B cell (primary cell): Measurements from ENCODE around the gene FAM234A. TPM values are rescaled to one million over a fixed set of nuclear protein-coding genes. Genes with fewer than 3 reads are reported as not detected.

Experiments used
- ATAC-seq: fragments of 200-7000 bp; cut with Tn5 transposase; one replicate; pipeline ENCODE4 v1.10.0; 2021; ENCODE audit warnings: low read depth, mild to moderate bottlenecking, moderate number of reproducible peaks, moderate library complexity
- CTCF ChIA-PET: fragments of 350-600 bp; sonication (Branson Sonifier 250); formaldehyde crosslinking; loops from one replicate; lab custom pipeline; 2021; ENCODE audit warnings: antibody characterized with exemption, inconsistent platforms; lab: Charles Lee
- POLR2A ChIA-PET: fragments of 350-600 bp; sonication (Branson Sonifier 250); formaldehyde crosslinking; loops from one replicate; lab custom pipeline; 2021; ENCODE audit warnings: antibody characterized with exemption; lab: Charles Lee
- DNase-seq: peaks from one replicate; pipeline ENCODE4 v3.0.0; 2013
- H2AFZ ChIP-seq: 2 replicates; pipeline ENCODE4 v1.6.1; 2012; ENCODE audit warnings: mild to moderate bottlenecking, low read depth, low read length; ENCODE audit not compliant: insufficient read depth, poor library complexity, severe bottlenecking
- H3K27ac ChIP-seq, 2 donors: 1 replicate in 1 of 2; 2 replicates in 1 of 2; pipeline ENCODE4 v1.5.1; 2012 to 2013; ENCODE audit warnings: low read length in 2 of 2, mild to moderate bottlenecking in 2 of 2, moderate library complexity in 1 of 2
- H3K27me3 ChIP-seq, 4 experiments: fragments of 200-600 bp in 1 of 4; sonication (generic) in 1 of 4; replicated peaks in 1 of 4; 1 replicate in 2 of 4; 2 replicates in 2 of 4; pipeline versions ENCODE4 v1.6.1 to v1.7.0; 2013 to 2016; ENCODE audit warnings: low read length in 3 of 4, mild to moderate bottlenecking in 2 of 4, mixed read lengths in 1 of 4, moderate library complexity in 1 of 4; ENCODE audit not compliant: insufficient read depth in 4 of 4, control insufficient read depth in 3 of 4; ENCODE audit errors: control extremely low read depth in 1 of 4
- H3K36me3 ChIP-seq, 2 experiments: replicated peaks in 1 of 2; 1 replicate in 1 of 2; 2 replicates in 1 of 2; pipeline versions ENCODE4 v1.6.1 to v1.7.1; 2013; ENCODE audit warnings: low read length in 1 of 2; ENCODE audit not compliant: insufficient read depth in 2 of 2, control insufficient read depth in 1 of 2; ENCODE audit errors: control extremely low read depth in 1 of 2, extremely low read depth in 1 of 2
- H3K4me1 ChIP-seq, 2 donors: fragments of 200-600 bp in 1 of 2; sonication (generic) in 1 of 2; 1 replicate in 1 of 2; 2 replicates in 1 of 2; pipeline versions ENCODE4 v1.5.1 to v1.6.1; 2013 to 2017; ENCODE audit warnings: low read length in 2 of 2; ENCODE audit not compliant: control insufficient read depth in 2 of 2, insufficient read depth in 2 of 2
- H3K4me2 ChIP-seq: replicated peaks from 2 replicates; pipeline ENCODE3; 2012; ENCODE audit warnings: mild to moderate bottlenecking, low read depth, low read length; ENCODE audit not compliant: poor library complexity, severe bottlenecking
- H3K4me3 ChIP-seq, 5 experiments: fragments of 200-600 bp in 1 of 5; sonication (generic) in 1 of 5; 1 replicate in 3 of 5; 2 replicates in 2 of 5; pipeline versions ENCODE4 v1.5.1 to v1.7.0; 2011 to 2016; ENCODE audit warnings: low read length in 4 of 5, mild to moderate bottlenecking in 4 of 5, low read depth in 2 of 5, control low read depth in 1 of 5, moderate library complexity in 1 of 5; ENCODE audit not compliant: insufficient read depth in 1 of 5; ENCODE audit errors: control extremely low read depth in 1 of 5, extremely low read depth in 1 of 5
- H3K79me2 ChIP-seq: fragments of 200-600 bp; sonication (generic); one replicate; pipeline ENCODE4 v1.6.0; 2016; ENCODE audit warnings: low read length; ENCODE audit not compliant: control insufficient read depth, insufficient read depth
- H3K9ac ChIP-seq: fragments of 200-600 bp; sonication (generic); 2 replicates; pipeline ENCODE4 v1.6.1; 2017; ENCODE audit warnings: mild to moderate bottlenecking, low read length, moderate library complexity
- H3K9me3 ChIP-seq, 3 donors: one replicate each; pipeline versions ENCODE4 v1.6.1 to v1.7.1; 2013; ENCODE audit warnings: low read length in 2 of 3; ENCODE audit not compliant: control insufficient read depth in 2 of 3, insufficient read depth in 1 of 3; ENCODE audit errors: control extremely low read depth in 1 of 3
- H4K20me1 ChIP-seq: 2 replicates; pipeline ENCODE4 v1.6.0; 2012; ENCODE audit warnings: mild to moderate bottlenecking, low read length; ENCODE audit not compliant: insufficient read depth, control insufficient read depth, poor library complexity, severe bottlenecking
- H3K27ac Mint-ChIP-seq: one replicate; pipeline ENCODE4 v1.8.0; 2021; ENCODE audit warnings: mixed read lengths
- H3K27me3 Mint-ChIP-seq: one replicate; pipeline ENCODE4 v1.8.0; 2021; ENCODE audit warnings: mixed read lengths
- H3K4me1 Mint-ChIP-seq: one replicate; pipeline ENCODE4 v1.8.0; 2021; ENCODE audit warnings: mixed read lengths
- H3K4me3 Mint-ChIP-seq: one replicate; pipeline ENCODE4 v1.8.0; 2021; ENCODE audit warnings: mixed read lengths
- H3K9me3 Mint-ChIP-seq: one replicate; pipeline ENCODE4 v1.8.0; 2022; ENCODE audit warnings: mixed read lengths; ENCODE audit not compliant: insufficient read depth
- EZH2 ChIP-seq: IDR thresholded peaks from 2 replicates; pipeline ENCODE4 v1.6.1; 2012; ENCODE audit warnings: borderline replicate concordance, low read depth, mild to moderate bottlenecking, moderate library complexity, low read length; ENCODE audit not compliant: insufficient read depth, poor library complexity, severe bottlenecking
- WGBS: methylation state at CpG from one replicate; pipeline ENCODE4 v1.1.5; 2013; ENCODE audit warnings: missing lambda C conversion rate; ENCODE audit not compliant: insufficient coverage; 5-methylcytosine and 5-hydroxymethylcytosine counted together
- intact Hi-C: fragments of 100-400 bp; cut with micrococcal nuclease; formaldehyde crosslinking; loops from one replicate; pipeline ENCODE4 v1.10.0; 2022
- polyA plus RNA-seq: library from polyadenylated mRNA; depleted of rRNA; stranded (reverse); fragments of >200 nt; gene quantifications from 2 replicates; pipeline ENCODE4 v1.2.3, GENCODE V29; 2012
- total RNA-seq, 2 donors: library from RNA; stranded (reverse); fragments of 120-200 nt in 1 of 2; gene quantifications; 1 replicate in 1 of 2; 2 replicates in 1 of 2; pipeline versions ENCODE4 v1.2.3 to v1.2.4, GENCODE V29; 2013 to 2022
- TF ChIP-seq, protein P1 (sequence below): fragments of 200-600 bp; IDR thresholded peaks from one replicate; pipeline ENCODE4 v1.8.0; 2022; ENCODE audit warnings: antibody characterized with exemption, mild to moderate bottlenecking

FAM234A gene
- total and polyA plus RNA-seq, 2 donors (not counting 1 experiment from before 2014, with no cell fraction given): 35.1 to 42.9 TPM

DNA sequence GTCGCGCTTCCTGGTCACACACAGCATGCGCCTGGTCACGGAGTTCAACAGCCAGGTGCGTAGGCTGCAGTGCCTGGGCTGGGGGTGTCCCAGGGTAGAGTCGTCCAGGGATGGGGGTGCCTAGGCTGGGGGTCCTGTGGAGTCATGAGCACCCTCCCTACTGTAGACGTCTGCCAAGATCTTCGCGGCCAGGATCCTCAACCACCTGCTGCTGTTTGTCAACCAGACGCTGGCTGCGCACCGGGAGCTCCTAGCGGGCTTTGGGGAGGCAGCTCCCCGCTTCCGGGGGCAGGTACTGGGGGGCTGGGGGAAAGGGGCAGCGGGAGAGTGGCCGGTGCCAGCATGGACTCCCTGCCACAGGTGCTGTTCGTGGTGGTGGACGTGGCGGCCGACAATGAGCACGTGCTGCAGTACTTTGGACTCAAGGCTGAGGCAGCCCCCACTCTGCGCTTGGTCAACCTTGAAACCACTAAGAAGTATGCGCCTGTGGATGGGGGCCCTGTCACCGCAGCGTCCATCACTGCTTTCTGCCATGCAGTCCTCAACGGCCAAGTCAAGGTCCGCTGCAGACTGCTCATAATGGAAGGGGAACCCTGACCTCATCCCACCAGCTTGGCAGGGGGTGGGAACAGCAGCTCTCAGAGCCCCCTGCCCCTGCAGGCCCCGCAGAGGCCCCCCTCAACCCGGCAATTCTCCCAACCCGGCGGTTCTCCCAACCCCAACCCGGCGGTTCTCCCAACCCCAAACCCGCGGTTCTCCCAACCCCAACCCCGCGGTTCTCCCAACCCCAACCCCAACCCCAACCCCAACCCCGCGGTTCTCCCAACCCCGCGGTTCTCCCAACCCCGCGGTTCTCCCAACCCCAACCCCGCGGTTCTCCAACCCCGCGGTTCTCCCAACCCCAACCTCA, 50.8 kb downstream of the FAM234A start:
- Histone ChIP-seq H3K36me3 (peaks cover 0 to 23% of the 10 kb centered on the region in 2 experiments), H3K27me3 (peaks cover 0 to 14% (median 3%) of the 10 kb centered on the region in 4 experiments), H3K9ac (no peak overlapping the region), H3K4me2 (no peak overlapping the region), H4K20me1 (peaks cover 3% of the 10 kb centered on the region), H3K4me1 (peaks cover 0 to 7% of the 10 kb centered on the region in 2 donors), H3K79me2 (no peaks in the 10 kb centered on the region), H3K4me3 (no peak overlapping the region), H3K27ac (no peak overlapping the region), H3K9me3 (peaks cover 0 to 6% (median 0%) of the 10 kb centered on the region in 3 donors), H2AFZ (no peak overlapping the region)
- WGBS: 72% methylated on average over 30 of the region's 48 CpGs
- ChIA-PET CTCF (no interaction called here), POLR2A (no interaction called here)
- H3K27me3 Mint-ChIP-seq: no peaks in the 10 kb centered on the region
- intact Hi-C loops: no loop called here
- ATAC-seq (no peak), DNase-seq (no peak)
- H3K27ac Mint-ChIP-seq: no peak overlapping the region
- no peaks in the 10 kb centered on the region for H3K9me3 Mint-ChIP-seq
- no peak overlapping the region for H3K4me3 Mint-ChIP-seq
- H3K4me1 Mint-ChIP-seq: no peaks in the 10 kb centered on the region
- TF ChIP-seq, protein P1, sequence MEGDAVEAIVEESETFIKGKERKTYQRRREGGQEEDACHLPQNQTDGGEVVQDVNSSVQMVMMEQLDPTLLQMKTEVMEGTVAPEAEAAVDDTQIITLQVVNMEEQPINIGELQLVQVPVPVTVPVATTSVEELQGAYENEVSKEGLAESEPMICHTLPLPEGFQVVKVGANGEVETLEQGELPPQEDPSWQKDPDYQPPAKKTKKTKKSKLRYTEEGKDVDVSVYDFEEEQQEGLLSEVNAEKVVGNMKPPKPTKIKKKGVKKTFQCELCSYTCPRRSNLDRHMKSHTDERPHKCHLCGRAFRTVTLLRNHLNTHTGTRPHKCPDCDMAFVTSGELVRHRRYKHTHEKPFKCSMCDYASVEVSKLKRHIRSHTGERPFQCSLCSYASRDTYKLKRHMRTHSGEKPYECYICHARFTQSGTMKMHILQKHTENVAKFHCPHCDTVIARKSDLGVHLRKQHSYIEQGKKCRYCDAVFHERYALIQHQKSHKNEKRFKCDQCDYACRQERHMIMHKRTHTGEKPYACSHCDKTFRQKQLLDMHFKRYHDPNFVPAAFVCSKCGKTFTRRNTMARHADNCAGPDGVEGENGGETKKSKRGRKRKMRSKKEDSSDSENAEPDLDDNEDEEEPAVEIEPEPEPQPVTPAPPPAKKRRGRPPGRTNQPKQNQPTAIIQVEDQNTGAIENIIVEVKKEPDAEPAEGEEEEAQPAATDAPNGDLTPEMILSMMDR: no peak
- no peak for TF ChIP-seq EZH2
